D721Med (cell line): Measurements from ENCODE around the gene METTL21A.

Source experiments
- DNase-seq: peaks from one replicate; pipeline ENCODE4 v3.0.0; 2011; ENCODE audit warnings: low spot score; ENCODE audit not compliant: insufficient read length
- FAIRE-seq: peaks from 2 replicates; lab custom pipeline; 2011; peaks lifted over from hg19 to GRCh38; lab: Jason Lieb, UNC
- CTCF ChIP-seq: IDR thresholded peaks from 2 replicates; pipeline ENCODE4 v1.5.1; 2012; ENCODE audit warnings: mild to moderate bottlenecking, control low read depth; ENCODE audit not compliant: insufficient read depth; ENCODE audit errors: missing control alignments

The METTL21A gene

DNA sequence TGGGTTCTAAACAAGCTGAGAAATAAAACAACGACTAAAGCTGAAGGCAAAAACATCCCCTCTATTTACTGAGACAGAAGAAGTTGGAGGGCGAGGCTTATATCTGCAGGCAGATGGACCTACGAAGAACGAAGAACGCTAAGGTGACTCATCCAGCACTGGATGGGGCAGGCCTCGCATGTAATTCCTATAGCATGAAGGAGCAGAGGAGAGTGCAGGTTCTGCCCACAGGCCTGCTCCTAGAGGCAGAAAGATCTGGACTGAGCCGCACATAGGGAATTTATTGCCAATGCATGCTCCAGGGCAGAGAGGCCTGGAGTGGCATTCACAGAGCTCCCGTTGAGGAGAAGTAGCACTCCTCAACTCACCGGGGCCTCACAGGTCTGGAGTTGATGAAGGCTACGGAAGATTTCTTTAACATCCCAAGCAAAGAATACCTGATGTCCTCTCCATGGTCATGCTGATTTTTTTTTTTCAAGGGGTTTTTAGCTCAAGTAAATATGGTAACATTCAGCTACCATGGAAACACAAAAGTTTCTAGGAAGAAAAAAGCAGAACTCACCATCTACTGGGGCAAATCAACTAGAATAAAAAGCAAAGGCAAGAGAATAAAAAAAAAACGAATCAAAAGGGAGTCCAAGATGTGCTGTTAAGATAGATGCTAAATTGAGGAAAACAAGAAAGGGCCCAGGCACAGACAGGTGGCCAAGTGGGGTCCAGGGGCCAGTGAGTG lies 10.4 kb upstream of the METTL21A start:
- no peak for FAIRE-seq
- TF ChIP-seq CTCF = no peak
- DNase-seq = no peak

DNA sequence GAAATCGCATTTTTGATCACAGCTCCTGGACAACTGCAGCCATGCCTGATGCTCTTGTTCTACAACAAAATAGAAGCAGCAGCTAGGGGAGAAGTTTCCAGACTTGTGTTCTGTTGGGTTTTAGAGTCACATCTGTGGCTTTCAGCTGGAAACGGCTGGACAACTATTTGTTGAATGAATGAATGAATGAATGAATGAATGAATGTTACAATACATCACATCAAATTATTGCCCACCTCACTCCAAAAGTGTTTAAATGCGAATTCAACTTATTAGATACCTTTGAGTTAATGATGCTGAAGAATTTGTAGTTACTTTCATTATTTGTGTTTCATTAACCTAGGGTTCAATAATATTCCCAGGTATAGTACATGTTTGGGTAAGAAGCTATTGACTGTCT lies 8.5 kb upstream of the METTL21A start:
- no peak for TF ChIP-seq CTCF
- FAIRE-seq (no peak), DNase-seq (no peak)

- no peak for DNase-seq
- no peak for TF ChIP-seq CTCF
These were observed 7.6 kb upstream of the METTL21A start for GRCh38 chr2:207632575-207633493.

GRCh38 chr2:207630491-207630890 lies 5.3 kb upstream of the METTL21A start:
- DNase-seq = no peak
- no peak for FAIRE-seq
- TF ChIP-seq CTCF = no peak

More at GRCh38 chr2:207632575-207633493, 7.6 kb upstream of the METTL21A start:
- no peak for FAIRE-seq

- TF ChIP-seq CTCF = no peak
- DNase-seq (no peak), FAIRE-seq (no peak)
These were observed 4.4 kb upstream of the METTL21A start for GRCh38 chr2:207629553-207629952.

- TF ChIP-seq CTCF = no peak
- DNase-seq (no peak), FAIRE-seq (no peak)
These were observed 795 bp downstream of the METTL21A start for GRCh38 chr2:207624185-207625013.
